ENCODE data around the gene FUBP3.

GRCh38 chr9:130662099-130662969, 83.0 kb downstream of the FUBP3 start:
- TF ChIP-seq CTCF (IDR thresholded peaks at IDR 0.05; ENCODE audit: low read depth, low read length, poor library complexity, severe bottlenecking), result peak; percentile 39
- no peak for TF ChIP-seq EZH2phosphoT487 (IDR thresholded peaks at IDR 0.05; ENCODE audit: borderline replicate concordance, low read length)

Measured in DOHH2 (cell line).